HG03442 (cell line): ENCODE measurements around the gene PEX14.

ENCODE experiments used
- ATAC-seq: cut with Tn5 transposase; IDR thresholded peaks from one replicate; pipeline ENCODE4 v1.9.1; 2021; ENCODE audit warnings: mild to moderate bottlenecking, moderate library complexity; ENCODE audit not compliant: unreplicated experiment

The PEX14 gene

DNA sequence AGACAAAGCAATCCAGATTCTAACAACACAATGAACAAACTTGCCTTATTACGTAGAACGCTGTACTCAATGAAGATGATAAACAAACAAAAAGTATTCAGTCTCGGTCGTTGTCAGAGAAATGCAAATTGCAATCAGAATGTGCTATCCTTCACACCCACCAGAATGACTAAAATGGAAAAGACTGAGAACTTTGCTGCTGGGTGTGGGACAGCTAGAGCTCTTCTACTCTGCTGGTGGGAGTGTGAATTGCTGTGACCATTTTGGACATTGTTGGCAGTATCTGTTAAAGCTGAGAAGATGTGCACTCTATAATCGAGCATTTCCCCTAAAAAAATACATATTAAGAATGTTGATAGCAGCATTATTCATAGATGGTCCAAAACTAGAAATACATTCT, 111.4 kb downstream of the PEX14 start:
- ATAC-seq = no peak

DNA sequence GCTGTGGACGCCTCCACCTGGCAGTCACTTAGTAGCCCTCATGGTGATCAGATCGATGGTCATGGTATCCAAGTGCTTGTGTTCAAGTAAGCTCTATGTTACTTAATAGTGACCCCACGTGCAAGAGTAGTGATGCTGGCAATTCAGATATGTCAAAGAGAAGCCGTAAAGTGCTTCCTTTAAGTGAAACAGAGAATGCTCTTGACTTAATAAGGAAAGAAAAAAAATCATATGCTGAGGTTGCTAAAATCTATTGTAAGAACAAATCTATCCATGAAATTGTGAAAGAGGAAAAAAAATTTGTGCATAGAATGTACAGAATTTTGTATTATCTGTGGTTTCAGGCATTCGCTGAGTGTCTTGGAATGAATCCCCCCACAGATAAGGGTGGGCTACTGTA, 113.9 kb downstream of the PEX14 start:
- ATAC-seq = no peak

DNA sequence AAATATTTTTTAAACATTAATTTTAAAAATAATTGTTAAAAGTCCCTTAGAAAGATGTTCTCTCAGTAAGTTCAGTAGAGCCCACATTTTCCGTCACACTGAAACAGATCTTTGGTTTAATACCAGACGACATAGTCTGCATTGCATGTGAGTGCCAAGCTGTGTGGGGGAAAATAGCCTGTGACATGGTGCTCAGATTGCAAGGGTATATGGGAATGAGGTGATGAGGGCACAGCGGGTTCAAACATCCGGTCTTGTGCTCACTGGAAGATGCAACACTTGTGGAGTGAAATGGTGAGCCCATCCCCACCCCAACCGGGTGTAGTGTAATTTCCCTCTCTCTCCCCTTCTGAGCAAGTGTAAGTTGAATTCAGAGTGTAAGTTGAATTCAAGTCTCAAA, 114.3 kb downstream of the PEX14 start:
- no peak for ATAC-seq

DNA sequence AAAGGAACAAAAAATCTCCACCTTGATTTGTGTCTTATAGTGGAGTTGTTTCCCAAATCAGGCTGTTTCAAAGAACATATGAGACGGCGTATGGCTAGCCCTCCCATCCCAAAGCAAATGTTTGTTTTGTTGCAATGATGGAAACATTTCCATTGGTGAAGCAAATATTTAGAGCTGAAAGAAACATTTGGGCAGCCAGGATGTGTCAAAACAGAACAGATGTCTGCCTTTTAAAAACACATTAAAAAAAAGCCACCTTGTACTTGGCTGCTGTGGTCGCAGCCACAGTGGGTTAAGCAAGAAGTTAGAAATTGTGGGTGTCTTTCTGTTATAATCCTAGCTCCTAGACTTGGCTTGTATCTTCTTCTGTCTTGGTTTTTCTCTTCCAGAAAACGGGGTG, 116.3 kb downstream of the PEX14 start:
- ATAC-seq = no peak

DNA sequence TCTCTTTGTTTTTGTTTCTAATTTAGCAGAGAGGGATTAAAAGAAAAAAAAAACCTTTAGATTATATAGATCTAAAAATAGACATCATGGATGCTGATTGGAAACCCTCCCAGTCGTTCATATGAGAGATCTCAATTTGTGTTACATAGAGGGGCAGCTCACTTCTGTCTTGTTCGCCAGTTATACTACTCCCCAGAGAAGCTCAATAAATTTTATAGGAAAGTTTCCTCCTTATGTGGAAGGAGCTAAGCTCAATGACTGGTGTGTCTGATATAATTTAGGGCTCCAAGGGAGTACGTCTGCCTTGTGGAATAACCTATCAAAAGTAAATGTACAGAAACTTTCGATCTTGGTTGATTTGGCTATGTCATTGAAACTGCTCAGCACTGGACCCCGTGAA, 117.6 kb downstream of the PEX14 start:
- no peak for ATAC-seq

DNA sequence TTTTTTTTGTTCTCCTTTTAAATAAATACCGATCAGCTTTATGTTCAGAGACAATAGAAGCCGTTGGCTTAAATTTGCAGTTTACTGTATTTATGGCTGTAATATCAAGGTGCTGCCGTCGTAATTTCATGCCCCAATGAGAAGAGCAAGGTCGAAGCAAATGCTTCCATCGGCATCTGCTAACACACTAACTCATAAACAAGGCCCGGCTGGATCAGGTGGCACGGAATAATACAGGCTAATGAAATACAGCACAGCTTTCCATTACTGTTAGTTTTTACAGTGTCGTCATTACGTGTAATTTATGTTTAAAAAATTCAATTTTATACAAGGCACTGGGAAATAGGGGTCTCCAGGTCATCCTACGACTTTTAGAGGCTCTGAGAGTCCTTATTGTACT, 119.0 kb downstream of the PEX14 start:
- ATAC-seq = no peak

DNA sequence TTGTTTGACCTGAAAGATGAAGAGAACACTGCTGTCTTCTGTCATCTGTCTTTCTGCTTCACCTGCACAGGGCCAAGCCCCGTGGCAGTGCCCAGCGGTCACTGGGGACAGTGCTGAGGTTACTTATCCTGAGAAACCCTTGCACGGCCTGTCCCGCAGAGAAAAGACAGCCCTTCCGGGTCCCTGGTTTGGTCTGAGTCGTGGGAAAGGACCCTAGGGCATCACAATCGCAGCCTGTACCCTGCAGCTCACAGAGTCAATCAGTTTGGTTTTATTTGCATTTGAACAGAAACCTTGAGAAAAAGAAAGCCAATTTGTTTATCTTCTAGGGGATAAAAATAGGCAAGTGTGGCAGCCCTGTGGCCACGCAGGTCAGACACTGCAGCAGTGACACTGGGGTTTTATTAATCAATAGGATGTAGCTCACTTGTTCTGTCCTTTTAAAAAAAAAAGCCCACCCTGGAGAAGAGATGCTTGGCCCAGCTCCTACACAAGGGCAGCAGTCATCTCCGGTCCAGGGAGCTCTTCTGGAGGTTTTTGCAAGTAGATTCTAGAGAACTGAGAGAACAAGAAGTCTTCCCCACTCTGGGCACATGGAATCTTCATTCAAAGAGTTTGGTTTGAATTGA, 120.0 kb downstream of the PEX14 start:
- ATAC-seq = no peak

DNA sequence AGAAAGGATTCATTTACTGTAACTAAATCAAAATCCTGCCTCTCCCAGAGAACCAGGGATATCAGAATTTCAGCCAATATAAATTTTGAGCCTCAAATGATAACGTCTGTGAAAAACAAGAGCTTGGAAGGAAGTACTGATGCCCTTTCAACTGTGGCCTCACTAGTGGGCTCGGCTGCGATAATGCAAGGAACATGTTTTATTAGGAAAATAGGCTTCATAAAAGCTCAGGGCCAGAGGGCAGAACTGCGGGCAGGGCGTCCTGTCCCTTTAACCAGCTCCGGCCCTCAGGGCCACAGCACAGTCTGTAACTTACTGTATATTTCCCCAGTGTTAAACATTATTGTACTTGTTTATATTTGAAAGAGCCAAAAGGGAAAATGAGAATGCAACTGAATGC, 122.0 kb downstream of the PEX14 start:
- ATAC-seq = no peak

DNA sequence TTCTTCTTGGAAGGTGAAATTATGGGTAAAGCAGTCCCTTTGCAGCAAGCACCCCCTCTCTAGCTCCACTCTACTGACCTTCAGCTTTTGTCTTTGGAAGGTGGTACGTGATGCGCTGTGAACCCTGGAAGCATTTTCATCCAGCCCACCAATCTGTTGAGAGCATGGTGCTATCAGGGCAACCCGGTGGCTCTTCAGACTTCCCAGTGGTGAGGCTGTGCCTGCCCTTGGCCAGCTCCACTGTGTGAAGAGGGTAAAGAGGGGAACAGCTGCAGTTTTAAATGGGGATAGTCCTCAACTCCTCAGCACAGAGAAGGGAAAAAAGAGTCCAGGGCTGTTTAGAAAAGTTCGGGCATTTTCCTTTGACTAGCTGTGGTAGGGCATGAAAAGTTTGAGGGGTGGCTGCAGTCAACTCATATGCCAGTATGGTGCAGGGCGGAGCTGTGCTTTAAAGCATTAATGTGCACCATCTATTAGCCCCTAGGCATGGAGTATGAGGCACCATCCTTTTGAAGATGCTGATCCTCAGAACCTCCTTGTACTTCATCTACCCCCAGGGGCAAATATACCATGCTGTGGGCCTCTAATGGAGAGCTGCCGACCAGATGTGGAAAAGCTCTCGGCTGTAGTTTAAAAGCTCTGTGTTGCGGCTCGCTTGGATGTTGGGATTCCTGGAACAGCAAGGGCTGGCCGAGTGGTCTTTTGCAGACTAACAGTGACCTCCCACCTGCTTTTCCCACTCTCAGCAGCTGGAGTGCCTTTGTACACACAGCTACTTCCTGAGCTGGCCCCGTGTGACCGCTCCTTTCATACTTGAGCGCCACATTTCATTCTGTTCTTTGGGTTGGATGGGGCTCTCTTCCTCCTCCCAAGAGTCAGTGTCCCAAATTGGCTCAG, 123.0 kb downstream of the PEX14 start:
- no peak for ATAC-seq

DNA sequence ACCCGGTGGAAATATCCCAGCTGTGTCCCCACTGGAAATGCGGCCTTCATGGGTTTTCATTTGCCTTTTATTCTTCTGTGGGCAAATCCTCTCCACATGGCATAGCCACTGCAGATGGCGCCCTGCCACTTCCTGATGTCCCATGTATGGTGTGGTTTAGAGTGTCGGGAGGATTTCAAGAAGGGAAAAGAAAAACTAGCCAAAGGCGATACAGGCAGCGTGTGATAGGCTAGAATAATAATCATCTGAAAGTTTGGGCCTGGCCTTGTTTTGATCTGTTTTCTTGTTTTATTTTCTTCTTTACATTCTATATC, 123.6 kb downstream of the PEX14 start:
- ATAC-seq = no peak

DNA sequence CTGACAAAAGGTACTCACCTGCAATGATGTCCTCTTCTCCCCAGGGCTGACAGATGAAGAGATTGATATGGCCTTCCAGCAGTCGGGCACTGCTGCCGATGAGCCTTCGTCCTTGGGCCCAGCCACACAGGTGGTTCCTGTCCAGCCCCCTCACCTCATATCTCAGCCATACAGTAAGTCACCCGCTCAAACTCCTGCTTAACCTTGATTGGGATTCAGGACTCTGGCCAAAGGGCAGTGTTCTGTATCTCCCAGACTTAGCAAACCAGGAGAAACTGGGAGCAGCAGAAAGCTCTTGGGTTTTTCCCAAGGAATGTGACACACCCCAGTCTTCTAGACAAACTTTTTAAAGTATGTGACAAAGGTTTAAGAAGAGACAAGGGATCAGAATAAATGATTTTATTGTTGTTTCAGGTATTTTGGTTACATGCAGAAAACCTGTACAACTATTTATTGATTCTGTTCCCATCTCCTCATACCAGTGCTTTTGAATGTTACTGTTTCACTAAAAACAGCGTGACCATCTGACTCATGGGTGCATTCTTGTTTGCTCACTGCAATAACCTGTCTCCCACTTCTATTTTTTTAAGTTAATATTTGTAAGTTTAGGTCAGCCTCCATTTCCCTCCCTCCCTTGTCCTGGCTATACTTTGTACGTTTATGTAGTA, 124.6 kb downstream of the PEX14 start:
- no peak for ATAC-seq

DNA sequence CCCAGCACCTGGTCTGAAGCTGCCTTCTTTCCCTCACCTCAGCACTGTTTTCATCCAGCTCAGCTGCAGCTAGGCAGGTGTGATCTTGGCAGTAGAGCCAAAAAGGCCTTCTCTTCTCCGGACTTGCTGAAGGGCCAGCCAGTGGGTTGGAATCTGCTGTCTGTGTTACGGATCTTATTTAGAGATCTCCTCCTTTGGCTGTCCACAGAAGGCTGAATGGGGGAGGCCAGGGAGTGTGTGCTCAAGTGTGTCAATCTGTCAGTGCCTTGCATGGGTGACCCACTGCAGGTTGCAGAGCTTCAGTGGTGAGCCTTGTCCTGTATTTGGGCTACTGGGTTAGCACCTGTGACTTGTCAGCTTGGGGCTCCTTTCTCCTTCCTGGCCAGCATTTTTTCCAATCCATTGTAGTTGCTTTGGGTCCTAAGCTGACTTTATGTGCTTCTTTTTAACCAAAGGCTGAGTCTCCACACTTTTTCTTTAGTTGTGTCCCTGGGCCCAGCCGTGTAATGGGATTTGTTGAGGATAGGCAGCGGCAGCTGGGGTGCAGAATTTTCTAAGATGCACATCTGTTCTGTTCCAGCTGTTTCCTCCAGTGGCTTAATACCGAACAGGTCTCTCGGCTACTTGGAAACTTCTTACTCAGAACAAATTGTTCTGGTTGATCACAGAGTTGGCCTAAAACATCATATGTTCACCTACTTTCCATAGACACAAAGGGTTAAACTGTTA, 126.8 kb downstream of the PEX14 start:
- ATAC-seq = no peak

DNA sequence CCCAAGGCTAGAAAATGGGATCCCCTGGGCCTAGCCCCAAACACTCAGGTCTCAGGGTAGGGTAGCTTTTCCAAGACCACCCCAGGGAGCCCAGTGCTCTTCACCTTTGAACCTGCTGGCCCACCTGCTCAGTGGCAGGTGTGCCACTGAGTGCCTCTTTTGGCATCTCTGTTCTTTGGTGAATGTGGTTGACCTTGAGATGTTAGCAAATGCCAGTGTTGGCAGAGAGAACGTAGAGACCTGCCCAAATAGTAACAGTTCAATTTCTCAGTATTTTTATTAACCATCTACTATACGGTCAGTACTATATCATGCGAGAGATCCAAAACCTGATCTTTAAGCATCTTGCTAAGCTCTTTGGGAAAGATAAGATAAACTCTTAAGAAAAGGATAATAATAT, 128.2 kb downstream of the PEX14 start:
- no peak for ATAC-seq

DNA sequence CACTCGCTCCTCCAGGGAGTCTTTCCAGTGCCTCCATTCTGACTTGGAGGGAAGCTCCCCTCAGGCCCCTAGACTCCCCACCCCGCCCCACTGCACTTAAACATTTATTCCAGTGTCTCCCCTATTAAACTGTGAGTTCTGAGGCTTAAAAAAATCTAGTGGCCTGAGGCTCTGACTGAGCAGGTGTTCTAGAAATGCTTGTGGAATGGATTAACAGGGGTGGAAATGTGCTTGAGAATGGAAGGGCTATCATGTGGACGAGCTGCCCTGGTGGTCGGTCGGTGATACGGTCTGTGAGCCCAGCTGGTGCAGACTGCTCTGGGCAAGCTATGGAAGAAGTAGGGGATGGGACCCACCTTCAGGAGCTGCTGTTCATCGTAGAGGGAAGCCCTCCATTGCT, 130.2 kb downstream of the PEX14 start:
- no peak for ATAC-seq

DNA sequence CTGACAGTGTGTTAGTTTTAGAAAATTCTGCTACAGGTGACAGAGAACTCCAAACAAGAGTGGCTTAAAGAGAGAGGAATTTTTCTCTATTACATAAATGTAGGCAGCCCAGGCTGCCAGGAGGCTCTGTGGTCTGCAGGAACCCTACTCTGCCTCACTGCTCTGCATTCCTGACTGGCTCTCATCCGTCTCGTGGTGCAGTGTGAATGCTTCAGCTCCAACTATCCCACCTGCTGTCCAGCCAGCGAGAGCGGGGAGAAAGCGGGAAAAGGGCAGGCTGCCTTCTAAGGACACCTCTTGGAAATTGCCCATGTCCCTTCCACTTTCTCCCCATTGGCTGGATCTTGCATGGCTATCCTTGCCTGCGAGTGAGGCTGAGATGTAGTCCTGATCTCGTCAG, 131.3 kb downstream of the PEX14 start:
- ATAC-seq = no peak

DNA sequence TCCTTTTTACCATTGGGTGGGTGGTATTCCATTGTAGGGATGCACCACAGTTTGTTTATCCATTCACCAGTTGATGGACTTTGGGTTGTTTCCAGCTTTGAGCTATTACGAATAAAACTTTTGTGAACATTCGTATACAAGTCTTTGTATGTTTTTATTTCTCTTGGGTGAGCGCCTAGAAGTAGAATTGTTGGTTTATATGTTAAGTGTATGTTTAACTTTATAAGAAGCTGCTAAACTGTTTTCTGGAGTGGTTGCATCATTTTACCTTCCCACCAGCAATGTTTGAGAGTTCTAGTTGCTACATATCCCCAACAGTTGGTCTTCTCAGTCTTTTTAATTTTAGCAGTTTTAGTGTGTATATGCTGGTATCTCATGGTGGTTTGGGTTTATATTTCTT, 132.5 kb downstream of the PEX14 start:
- ATAC-seq = no peak

DNA sequence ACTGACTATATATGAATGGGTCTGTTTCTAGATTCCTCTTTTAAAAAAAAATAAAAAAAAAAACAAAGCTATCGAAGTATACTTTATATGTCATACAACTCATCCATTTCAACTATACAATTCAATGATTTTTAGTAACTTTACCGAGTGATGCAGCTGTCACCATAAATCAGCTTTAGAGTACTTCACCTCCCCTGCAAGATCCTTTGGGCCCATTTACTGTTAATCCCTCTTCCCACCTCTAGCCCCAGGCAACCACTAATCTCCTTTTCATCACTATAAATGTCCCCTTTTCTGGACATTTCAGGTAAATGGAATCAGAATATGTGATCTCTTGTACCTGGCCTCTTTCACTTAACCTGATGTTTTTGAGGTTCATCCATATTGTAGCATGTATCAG, 133.9 kb downstream of the PEX14 start:
- no peak for ATAC-seq

DNA sequence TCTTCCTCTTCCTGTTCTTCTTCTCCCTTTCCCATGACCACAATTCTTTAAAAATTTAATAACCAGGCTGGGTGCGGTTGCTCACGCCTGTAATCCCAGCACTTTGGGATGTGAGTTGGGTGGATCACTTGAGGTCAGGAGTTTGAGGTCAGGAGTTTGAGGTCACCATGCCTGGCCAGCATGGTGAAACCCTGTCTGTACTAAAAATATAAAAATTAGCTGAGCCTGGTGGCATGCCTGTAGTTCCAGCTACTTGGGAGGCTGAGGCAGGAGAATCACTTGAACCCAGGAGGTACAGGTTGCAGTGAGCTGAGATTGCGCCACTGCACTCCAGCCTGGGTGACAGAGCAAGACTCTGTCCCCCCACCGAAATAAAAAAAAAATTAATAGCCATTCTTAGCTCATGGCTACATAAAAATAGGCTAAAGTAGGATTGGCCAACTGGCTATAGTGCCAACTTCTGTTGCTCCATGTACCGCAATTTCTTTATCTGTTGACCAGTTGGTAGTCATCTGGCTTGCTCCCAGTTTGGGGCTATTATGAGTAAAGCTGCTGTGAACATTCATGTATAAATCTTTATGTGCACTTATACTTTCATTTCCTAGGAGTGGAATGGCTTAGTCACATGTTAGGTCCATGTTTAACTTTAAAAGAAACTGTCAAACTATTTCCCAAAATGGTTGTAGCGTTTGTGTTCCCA, 136.3 kb downstream of the PEX14 start:
- no peak for ATAC-seq

DNA sequence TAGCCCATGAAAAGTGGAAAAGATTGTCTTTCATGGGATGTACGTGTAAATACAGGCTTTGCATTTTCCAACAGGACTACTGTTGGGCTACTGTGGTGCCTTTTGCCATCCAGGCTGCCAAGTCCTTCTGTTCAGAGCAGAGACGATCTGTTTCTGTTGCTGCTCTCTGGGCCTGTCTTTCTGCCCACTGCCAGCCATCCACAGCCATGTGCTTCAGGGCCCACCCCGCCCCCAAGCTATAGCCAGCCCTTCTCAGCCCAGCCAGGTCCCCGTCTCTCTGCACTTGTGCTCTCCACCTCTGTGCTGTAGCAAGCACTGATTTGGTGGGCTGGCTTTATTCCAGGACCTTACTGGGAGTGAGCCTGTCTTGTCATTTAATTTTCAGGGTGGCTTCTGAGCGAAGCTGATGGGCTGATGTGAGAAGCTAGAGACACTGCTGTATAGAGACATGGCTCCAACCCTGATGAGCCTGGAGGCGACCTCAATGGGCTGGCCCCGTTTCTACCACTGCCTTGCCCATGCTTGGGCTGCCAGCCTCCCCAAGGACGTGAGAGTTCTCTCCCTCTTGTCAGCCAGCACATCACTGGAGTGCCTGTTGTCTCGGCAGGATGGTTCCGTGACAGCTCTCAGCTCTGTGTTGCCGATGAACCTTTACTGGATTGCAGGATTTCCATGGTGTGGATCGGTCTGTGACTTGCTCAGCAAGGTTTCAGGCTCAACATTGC, 137.8 kb downstream of the PEX14 start:
- ATAC-seq = no peak

DNA sequence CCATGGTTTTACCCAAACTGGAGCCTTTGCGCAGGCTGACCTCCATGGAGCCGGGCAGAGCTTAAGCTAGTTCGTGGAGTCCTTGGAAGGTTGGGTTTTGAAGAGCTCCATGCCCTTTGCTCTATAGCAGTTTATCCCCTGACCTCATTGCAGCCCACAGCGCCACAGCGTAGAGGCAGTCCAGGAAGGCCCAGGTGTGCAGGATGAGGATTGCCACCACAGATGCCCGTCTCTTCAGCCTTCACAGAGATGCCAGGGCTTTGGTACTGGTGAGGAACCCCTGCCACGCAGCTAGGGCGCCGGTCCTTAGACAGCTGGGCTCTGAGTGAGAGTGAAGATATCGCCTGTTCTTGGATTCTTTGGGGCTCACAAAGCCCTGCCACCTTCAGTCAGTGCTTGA, 138.6 kb downstream of the PEX14 start:
- no peak for ATAC-seq
